Tibial artery (tissue), 4 donors: ENCODE measurements around the gene GNB4.

ENCODE experiments used
- DNase-seq, 2 donors: peaks; one replicate each; pipeline ENCODE4 v3.0.0-alpha.2; 2019
- H3K27ac ChIP-seq, 2 donors: fragments of 200-600 bp; sonication (generic) in 1 of 2; 1 replicate in 1 of 2; 2 replicates in 1 of 2; pipeline ENCODE4 v1.5.1; 2018 to 2019; ENCODE audit warnings: mild to moderate bottlenecking in 1 of 2
- H3K27me3 ChIP-seq, 2 donors: fragments of 200-600 bp; sonication (generic) in 1 of 2; one replicate each; pipeline versions ENCODE4 v1.5.1 to v1.6.0; 2016 to 2019
- H3K36me3 ChIP-seq, 3 donors: fragments of 200-600 bp; sonication (generic) in 2 of 3; one replicate each; pipeline ENCODE4 v1.5.1; 2016 to 2019; ENCODE audit warnings: mild to moderate bottlenecking in 2 of 3
- H3K4me1 ChIP-seq, 4 donors: fragments of 200-600 bp; sonication (generic) in 2 of 4; 1 replicate in 3 of 4; 2 replicates in 1 of 4; pipeline ENCODE4 v1.5.1; 2016 to 2019
- H3K4me3 ChIP-seq, 2 donors: fragments of 200-600 bp; sonication (generic) in 1 of 2; 1 replicate in 1 of 2; 2 replicates in 1 of 2; pipeline ENCODE4 v1.5.1; 2018 to 2019; ENCODE audit warnings: mild to moderate bottlenecking in 2 of 2
- H3K9me3 ChIP-seq, 3 donors: fragments of 200-600 bp; sonication (generic) in 1 of 3; one replicate each; pipeline ENCODE4 v1.5.1; 2016 to 2019
- CTCF ChIP-seq, 2 experiments: fragments of 200-600 bp in 1 of 2; fragments of 450-650 bp in 1 of 2; IDR thresholded peaks; one replicate each; pipeline ENCODE4 v1.5.1; 2017 to 2019; ENCODE audit warnings: antibody characterized with exemption in 2 of 2, mild to moderate bottlenecking in 1 of 2, moderate library complexity in 1 of 2
- intact Hi-C: fragments of 100-400 bp; cut with DNase I; formaldehyde crosslinking; loops from one replicate; pipeline ENCODE4 v1.15.0; 2023; ENCODE audit warnings: low total_unique reads

The GNB4 gene

GRCh38 chr3:179428876-179429548, 22.3 kb downstream of the GNB4 start:
- TF ChIP-seq CTCF (IDR thresholded peaks at IDR 0.05): no peak
- Histone ChIP-seq H3K27me3 (no peaks in the 10 kb centered on the region), H3K36me3 (peaks cover 10 to 18% (median 17%) of the 10 kb centered on the region in 3 donors), H3K9me3 (no peaks in the 10 kb centered on the region), H3K27ac (no peak overlapping the region), H3K4me1 (peaks cover 0 to 39% (median 13%) of the 10 kb centered on the region in 4 donors), H3K4me3 (no peak overlapping the region)
- intact Hi-C loops: no loop called here
- no peak for DNase-seq

GRCh38 chr3:179425075-179425474, 26.2 kb downstream of the GNB4 start:
- peaks cover 0 to 10% (median 5%) of the 10 kb centered on the region in 4 donors for H3K4me1 ChIP-seq
- H3K27me3 ChIP-seq: no peaks in the 10 kb centered on the region
- H3K27ac ChIP-seq: no peak overlapping the region
- no peaks in the 10 kb centered on the region for H3K9me3 ChIP-seq
- intact Hi-C loops: no loop called here
- no peak overlapping the region for H3K4me3 ChIP-seq
- no peak for TF ChIP-seq CTCF (IDR thresholded peaks at IDR 0.05)
- H3K36me3 ChIP-seq: peaks cover 10 to 32% (median 26%) of the 10 kb centered on the region in 3 donors
- no peak for DNase-seq

GRCh38 chr3:179421500-179421899, 29.8 kb downstream of the GNB4 start:
- Histone ChIP-seq H3K4me1 (peaks cover 0 to 16% (median 3%) of the 10 kb centered on the region in 4 donors), H3K4me3 (no peak overlapping the region), H3K9me3 (no peaks in the 10 kb centered on the region), H3K27ac (peak overlapping the region in 1 of 2 donors; percentile 32), H3K27me3 (no peaks in the 10 kb centered on the region), H3K36me3 (peaks cover 10 to 54% (median 48%) of the 10 kb centered on the region in 3 donors)
- DNase-seq: peak; percentile 43 to 72
- intact Hi-C loops: loop anchor here (5.0 kb wide), 1 partner anchor 136 kb away; no protein-coding TSS in a partner anchor
- TF ChIP-seq CTCF (IDR thresholded peaks at IDR 0.05): peak; percentile 56 to 63

- DNase-seq: no peak
- peaks cover 0 to 33% (median 27%) of the 10 kb centered on the region in 3 donors for H3K36me3 ChIP-seq
- intact Hi-C loops: no loop called here
- no peak for TF ChIP-seq CTCF (IDR thresholded peaks at IDR 0.05)
- no peak overlapping the region for H3K27ac ChIP-seq
- no peak overlapping the region for H3K4me3 ChIP-seq
- H3K9me3 ChIP-seq: no peaks in the 10 kb centered on the region
- peaks cover 0 to 25% (median 4%) of the 10 kb centered on the region in 4 donors for H3K4me1 ChIP-seq
- no peaks in the 10 kb centered on the region for H3K27me3 ChIP-seq
Observed at GRCh38 chr3:179418610-179419009, 32.7 kb downstream of the GNB4 start.

- DNase-seq: no peak
- TF ChIP-seq CTCF (IDR thresholded peaks at IDR 0.05): no peak
- H3K36me3 ChIP-seq: peaks cover 0 to 41% (median 41%) of the 10 kb centered on the region in 3 donors
- no peaks in the 10 kb centered on the region for H3K27me3 ChIP-seq
- H3K27ac ChIP-seq: peak overlapping the region; percentile 34 to 43
- H3K9me3 ChIP-seq: no peaks in the 10 kb centered on the region
- intact Hi-C loops: no loop called here
- no peak overlapping the region for H3K4me3 ChIP-seq
- H3K4me1 ChIP-seq: peaks cover 0 to 23% (median 3%) of the 10 kb centered on the region in 4 donors
Observed at GRCh38 chr3:179416681-179417080, 34.6 kb downstream of the GNB4 start.
